Measurements from ENCODE around the gene SLIRP.
"Not testable (repeated sequence)": the region's sequence is repeated elsewhere in the genome, so short reads cannot be mapped to it uniquely, and the experiment has no call there.

SLIRP gene

DNA sequence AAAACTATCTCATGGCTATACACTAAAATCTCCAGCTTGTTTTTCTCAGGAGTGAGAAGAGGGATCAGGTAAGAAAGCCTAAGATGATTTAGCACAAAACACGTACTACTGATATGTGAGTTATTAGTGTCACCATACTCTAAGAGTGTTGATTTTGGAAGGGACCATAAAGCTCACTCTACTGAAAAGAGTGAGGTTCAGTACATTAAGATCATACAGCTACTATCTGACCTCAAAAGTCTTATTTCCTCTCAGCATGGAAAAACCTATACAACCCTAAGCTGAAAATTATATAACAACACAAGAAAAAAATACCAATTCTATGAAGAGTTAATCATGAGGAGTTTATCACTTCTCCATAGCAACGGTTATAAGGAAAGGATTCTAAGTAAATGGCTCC, 33.5 kb downstream of the SLIRP start:
- no peak for DNase-seq (ENCODE audit: low read depth, low spot score)

DNA sequence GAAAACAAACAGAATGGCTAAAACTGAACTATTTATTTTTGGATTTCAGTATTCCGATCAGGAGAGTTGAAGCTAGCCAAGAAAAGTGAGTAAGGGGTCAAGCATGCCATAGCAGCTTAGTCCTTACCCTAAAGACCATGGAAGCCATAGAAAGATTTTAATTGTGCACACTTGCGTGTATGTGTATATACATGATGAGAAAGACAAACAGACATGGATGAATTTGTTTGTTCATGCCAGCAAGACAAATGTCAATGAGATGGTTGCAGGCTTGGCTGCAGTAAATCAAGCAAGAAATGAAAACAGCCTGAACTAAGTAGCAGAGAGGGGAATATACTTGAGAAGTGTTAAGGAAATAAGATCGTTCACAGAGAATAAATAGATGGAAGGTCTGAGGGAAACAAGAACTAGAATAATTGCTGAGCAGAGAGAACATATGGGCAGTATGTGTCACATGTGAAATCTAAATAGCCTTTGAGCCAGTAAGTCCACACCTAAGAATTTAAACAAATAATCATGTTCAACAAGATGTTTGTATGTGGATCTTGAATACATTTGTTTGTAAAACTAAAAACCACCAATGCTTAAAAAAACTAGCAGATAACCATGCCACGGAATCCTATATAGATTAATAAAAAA, 38.3 kb downstream of the SLIRP start:
- DNase-seq (ENCODE audit: low read depth, low spot score), result no peak

GRCh38 chr14:77747425-77747824, 39.5 kb downstream of the SLIRP start:
- not testable (repeated sequence) for DNase-seq (ENCODE audit: low read depth, low spot score)

DNA sequence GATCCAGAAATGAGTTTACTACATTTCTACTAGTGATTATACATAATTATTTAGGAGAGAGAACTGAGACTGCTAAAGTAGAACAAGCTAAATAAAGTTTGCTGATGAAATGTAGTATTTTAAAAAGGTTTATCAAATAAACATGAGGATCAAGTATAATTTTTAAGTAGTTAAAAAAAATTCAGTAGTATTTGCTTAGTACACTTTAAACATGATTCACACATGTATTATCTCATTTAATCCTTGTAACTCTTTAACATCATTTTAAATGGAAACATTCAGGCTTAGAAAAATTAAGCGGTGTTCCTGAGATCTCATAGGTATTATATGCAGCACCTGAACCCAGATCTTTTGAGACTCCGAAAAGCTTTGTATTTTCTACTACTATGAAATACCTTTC, 44.4 kb downstream of the SLIRP start:
- DNase-seq (ENCODE audit: low read depth, low spot score), result no peak

DNA sequence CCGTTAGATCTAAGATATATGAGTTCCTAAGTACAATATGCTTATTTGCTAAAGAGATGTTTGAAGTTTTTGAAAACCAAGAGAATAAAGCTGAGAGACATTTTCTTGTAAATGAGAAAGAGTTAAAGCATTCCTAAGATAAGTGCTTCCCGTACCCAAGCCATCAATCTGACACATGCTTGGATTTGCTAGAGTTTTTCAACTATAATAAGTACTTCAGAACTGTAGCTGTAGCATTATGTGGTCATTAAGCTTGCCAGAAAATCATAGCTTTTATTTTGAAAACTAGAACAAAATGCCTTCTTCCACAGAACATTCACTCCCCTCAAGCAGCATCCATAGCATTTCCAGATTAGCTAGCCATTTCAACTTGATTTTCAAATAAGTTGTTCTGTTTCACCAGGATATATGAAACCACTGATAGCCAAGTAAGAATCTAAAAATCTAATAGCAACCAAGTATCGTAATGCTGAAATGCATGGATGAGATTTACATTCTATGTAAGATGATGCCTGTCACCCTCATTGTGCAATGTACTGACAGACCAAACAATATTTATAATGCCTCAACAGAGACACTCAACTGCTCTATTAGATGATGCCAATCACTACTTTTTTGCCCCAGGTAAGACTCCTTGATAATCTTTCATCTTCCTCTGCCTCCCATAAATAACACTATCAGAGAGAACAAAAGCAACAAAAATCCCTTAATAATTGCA, 45.1 kb downstream of the SLIRP start:
- DNase-seq (ENCODE audit: low read depth, low spot score), result no peak

GRCh38 chr14:77760381-77761204, 52.7 kb downstream of the SLIRP start, which contains the start of gene SNW1:
TSS of gene SNW1 (minus strand) at chr14:77761156. CDS start at chr14:77761127, 29 bp downstream.
- DNase-seq (ENCODE audit: low read depth, low spot score), result peak; percentile 88

- no peak for DNase-seq (ENCODE audit: low read depth, low spot score)
These were observed 53.5 kb downstream of the SLIRP start for GRCh38 chr14:77761205-77761931.

GRCh38 chr14:77763316-77763715, 55.4 kb downstream of the SLIRP start:
- DNase-seq (ENCODE audit: low read depth, low spot score), result no peak

GRCh38 chr14:77763978-77764377, 56.1 kb downstream of the SLIRP start:
- DNase-seq (ENCODE audit: low read depth, low spot score), result no peak
